Measurements from ENCODE around the gene SELENOK.

DNA sequence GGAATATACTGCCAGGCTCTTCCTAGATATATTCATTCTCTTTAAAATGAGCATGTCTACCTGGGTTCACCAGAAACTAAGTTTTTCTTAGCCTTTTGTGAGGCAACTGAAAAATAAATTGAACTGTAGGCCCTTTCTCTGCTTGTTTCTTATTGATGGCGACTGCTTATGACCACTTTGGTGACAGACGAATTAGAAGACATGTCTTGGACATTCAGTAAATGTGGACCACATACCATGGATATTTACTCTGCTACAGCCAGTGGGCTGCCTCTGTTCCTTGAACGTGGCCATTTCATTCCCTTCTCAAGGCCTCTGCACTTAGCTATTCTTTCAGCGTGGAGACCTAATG lies 603 bp upstream of the SELENOK start:
- TF ChIP-seq EP300 (IDR thresholded peaks at IDR 0.05) (no peak), POLR2A (IDR thresholded peaks at IDR 0.05) (no peak)
- TF ChIP-seq, protein P1, sequence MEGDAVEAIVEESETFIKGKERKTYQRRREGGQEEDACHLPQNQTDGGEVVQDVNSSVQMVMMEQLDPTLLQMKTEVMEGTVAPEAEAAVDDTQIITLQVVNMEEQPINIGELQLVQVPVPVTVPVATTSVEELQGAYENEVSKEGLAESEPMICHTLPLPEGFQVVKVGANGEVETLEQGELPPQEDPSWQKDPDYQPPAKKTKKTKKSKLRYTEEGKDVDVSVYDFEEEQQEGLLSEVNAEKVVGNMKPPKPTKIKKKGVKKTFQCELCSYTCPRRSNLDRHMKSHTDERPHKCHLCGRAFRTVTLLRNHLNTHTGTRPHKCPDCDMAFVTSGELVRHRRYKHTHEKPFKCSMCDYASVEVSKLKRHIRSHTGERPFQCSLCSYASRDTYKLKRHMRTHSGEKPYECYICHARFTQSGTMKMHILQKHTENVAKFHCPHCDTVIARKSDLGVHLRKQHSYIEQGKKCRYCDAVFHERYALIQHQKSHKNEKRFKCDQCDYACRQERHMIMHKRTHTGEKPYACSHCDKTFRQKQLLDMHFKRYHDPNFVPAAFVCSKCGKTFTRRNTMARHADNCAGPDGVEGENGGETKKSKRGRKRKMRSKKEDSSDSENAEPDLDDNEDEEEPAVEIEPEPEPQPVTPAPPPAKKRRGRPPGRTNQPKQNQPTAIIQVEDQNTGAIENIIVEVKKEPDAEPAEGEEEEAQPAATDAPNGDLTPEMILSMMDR (IDR thresholded peaks at IDR 0.05) = no peak
